Fibroblast of villous mesenchyme (primary cell): ENCODE data around the gene STRIP2. TPM values are rescaled to one million over a fixed set of nuclear protein-coding genes. Genes with fewer than 3 reads are reported as not detected.

Experiments used
- DNase-seq: peaks from one replicate; pipeline ENCODE4 v3.0.0-alpha.2; 2010; ENCODE audit warnings: low read depth
- H3K4me3 ChIP-seq: 2 replicates; pipeline ENCODE4 v1.5.1; 2011; ENCODE audit warnings: low read depth, mild to moderate bottlenecking, low read length
- CTCF ChIP-seq: IDR thresholded peaks from 2 replicates; pipeline ENCODE4 v1.5.1; 2012; ENCODE audit warnings: low read depth, mild to moderate bottlenecking, low read length; ENCODE audit not compliant: insufficient read depth
- total RNA-seq: library from RNA; depleted of rRNA; stranded (reverse); fragments of >200 nt; gene quantifications from 2 replicates; pipeline ENCODE4 v1.2.3, GENCODE V29; 2012

The STRIP2 gene
- total RNA-seq, 1 donor = 3.0 TPM

- TF ChIP-seq CTCF = no peak
- peak; percentile 91 for DNase-seq
- no peak overlapping the region for H3K4me3 ChIP-seq
These were observed 59.8 kb downstream of the STRIP2 start for GRCh38 chr7:129494041-129494440.

- TF ChIP-seq CTCF = no peak
- no peak for DNase-seq
- H3K4me3 ChIP-seq = no peak overlapping the region
These were observed 61.8 kb downstream of the STRIP2 start for GRCh38 chr7:129495987-129496386.

- no peak for TF ChIP-seq CTCF
- no peak overlapping the region for H3K4me3 ChIP-seq
- DNase-seq = no peak
These were observed 62.4 kb downstream of the STRIP2 start for GRCh38 chr7:129496653-129497052.

- DNase-seq = no peak
- no peak overlapping the region for H3K4me3 ChIP-seq
- no peak for TF ChIP-seq CTCF
These were observed 62.9 kb downstream of the STRIP2 start for GRCh38 chr7:129497156-129497555.

- no peak for DNase-seq
- H3K4me3 ChIP-seq = no peak overlapping the region
- no peak for TF ChIP-seq CTCF
These were observed 63.8 kb downstream of the STRIP2 start for GRCh38 chr7:129498021-129498420.

GRCh38 chr7:129499999-129500398 is 65.8 kb downstream of the STRIP2 start:
- no peak for TF ChIP-seq CTCF
- no peak for DNase-seq
- H3K4me3 ChIP-seq = no peak overlapping the region

GRCh38 chr7:129501760-129502707 is 67.8 kb downstream of the STRIP2 start, which contains the start of gene SMKR1:
Gene SMKR1 (plus strand): TSS chr7:129502531. CDS start chr7:129502825, 294 bp downstream.
- TF ChIP-seq CTCF = no peak
- DNase-seq = peak; percentile 51
- peak within 1 kb of the TSS; percentile 54 for H3K4me3 ChIP-seq
